GM18505 (cell line): ENCODE results near the gene FAM234A.

Experiments
- ATAC-seq: cut with Tn5 transposase; IDR thresholded peaks from one replicate; pipeline ENCODE4 v1.9.1; 2021; ENCODE audit not compliant: unreplicated experiment
- POLR2A ChIP-seq: IDR thresholded peaks from 4 replicates; pipeline ENCODE4 v1.6.1; 2011; ENCODE audit warnings: borderline replicate concordance; ENCODE audit not compliant: insufficient read depth, insufficient read length; ENCODE audit errors: extremely low read depth

Gene FAM234A

DNA sequence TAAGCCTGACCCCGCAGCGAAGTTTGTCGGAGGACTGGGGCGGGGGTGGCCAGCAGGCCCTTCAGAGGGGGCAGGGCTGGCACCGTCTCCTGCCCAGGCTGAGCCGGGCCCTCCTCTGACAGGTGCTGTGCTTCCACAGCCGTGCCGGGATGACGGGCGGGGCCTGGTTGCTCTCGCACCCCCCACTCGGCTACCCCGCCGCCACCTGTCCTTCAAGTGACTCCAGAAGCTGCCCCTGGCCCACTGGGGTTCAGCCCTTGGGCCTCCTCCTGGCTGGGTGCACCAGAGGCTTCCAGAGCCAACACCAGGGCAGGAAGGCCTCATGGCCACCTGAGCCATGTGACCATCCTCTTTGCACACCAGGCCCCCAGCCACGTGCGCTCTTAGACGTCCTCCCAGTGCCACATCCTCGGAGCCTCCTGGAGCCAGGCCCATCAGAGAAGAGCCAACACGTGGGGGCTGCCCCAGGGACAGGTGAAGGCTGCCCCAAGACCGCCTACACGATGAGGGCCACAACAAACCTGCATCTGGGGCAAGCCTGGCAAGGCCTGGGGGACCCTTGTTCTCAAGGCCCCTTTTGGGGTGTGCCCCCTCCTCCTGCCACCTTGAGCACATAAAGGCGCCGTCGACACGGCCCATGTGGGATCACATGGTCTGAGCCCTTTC is 55.5 kb downstream of the FAM234A start:
- no peak for ATAC-seq
- no peak for TF ChIP-seq POLR2A

DNA sequence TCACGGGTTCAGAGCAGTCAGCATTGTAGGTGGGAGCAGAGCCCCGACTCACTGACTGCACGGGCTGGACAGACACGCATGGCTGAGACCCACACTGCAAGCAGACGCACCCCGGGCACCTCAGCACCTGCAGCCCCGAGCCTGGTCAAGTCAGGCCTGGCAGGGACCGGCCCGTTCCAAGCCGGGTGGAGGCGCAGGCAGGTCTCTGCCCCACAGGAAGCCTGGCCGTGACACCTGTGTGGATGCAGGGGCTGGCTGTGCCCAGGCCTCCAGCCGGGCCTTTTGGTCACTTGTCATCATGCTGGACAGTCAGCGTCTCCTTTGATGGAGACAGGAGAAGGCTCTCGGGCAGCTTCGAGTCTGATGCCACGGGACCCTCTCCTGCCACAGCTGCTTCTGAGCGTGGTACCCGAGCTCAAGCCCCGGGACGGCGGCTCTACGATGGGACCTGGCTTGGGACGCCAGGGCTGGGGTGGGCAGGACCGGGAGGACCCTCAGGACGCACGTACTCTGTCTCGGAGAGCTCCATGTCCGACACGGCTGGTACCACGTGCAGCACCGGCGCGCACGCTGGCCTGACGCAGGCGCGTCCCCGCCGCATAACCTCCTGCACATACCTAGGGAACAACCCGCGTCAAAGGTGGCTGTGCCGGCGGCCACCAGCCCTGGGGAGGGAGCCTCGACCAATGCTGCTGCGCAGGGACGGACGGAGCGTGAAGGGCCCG is 56.2 kb downstream of the FAM234A start:
- no peak for TF ChIP-seq POLR2A
- no peak for ATAC-seq

GRCh38 chr16:291539-291938 is 56.9 kb downstream of the FAM234A start:
- TF ChIP-seq POLR2A, result no peak
- no peak for ATAC-seq

DNA sequence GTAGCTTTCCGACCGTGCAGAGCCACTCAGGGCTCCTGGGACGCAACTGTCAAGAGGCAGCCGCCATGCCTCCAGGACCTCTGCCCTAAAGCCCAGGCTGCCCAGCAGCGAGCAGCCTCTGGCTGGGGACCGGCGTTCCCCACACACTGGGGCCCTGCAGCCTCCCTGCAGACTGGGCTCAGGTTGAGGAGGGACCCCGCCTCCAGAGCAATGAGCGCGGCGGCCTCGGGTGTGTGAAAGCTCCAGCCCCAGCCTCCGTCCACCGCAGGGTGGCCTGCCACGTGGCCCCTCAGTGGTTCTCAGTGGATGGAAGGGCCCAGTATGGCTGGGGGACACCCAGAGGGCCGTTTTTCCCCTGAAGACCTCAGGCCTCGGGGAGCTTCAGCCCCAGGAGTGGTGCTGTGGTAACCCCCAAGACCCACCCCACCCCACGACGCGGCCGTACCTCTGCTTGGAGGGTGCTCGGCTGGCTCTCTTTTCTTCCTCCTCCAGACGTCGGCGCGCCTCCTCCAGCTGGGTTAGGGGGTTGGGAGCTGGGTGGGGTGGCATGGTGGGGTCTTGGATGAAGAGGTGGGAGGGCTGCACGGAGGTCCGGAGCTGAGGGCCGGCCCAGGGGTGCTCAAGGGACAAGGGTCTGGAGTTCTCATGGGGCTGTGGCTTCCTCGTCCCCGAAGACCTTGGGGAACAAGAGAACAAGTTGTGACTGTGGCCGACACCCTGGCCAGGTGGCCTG is 58.6 kb downstream of the FAM234A start:
- ATAC-seq, result no peak
- no peak for TF ChIP-seq POLR2A

DNA sequence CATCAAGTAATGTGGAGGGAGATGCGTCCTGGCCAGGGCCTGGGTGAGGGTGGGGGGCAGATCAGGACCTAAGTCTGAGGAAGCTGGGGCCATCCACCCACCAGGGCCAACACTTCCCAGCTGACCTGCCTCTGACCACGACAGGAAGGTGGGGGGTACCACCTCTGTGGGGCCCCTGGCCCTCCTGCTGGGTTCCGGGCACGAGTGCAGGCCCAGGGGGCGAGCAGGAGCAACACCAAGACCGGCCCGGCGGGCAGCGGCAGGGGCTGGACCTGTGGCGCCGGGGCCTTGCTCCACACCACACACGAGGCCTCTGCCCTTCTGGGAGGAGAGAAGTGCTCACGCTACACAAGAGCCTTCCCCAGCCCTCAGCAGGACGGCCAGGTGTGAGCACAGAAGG is 61.7 kb downstream of the FAM234A start:
- TF ChIP-seq POLR2A, result no peak
- no peak for ATAC-seq

GRCh38 chr16:296806-297510 is 62.3 kb downstream of the FAM234A start:
- TF ChIP-seq POLR2A, result no peak
- no peak for ATAC-seq

DNA sequence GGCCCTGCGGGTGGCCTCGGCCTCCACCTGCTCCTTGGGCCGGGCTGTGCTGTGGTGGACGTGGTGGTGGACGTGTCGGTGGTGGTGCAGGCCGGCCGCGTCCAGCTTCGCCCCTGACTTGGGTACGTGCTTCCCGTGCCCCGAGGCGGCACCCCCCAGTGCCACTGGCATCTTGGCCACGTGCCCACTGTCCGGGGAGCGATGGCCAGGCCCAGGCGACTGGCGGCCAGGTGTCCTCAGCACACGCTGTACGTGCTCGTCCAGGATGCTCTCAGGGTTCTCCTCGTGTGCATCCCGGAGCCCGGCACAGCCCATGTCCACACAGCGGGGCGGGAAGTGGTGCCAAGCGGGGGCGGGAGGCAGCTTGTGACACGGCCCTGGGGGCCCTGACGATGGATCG is 63.2 kb downstream of the FAM234A start:
- TF ChIP-seq POLR2A, result no peak
- ATAC-seq, result no peak

DNA sequence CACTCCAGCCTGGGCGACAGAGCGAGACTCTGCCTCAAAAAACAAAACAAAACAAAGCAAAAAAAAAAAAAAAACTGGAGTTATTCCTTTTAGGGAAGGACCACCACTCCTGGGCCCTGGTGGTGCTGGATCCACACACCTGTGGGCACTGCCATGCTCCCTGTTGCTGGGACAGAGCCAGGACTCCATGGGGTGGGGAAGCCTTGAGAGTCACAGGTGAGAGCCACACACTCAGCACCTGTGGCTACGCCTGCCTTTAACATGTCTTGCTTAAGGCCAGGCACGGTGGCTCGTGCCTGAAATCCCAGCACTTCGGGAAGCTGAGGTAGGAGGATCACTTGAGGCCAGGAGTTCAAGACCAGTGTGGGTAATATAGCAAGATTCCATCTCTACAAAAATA is 66.6 kb downstream of the FAM234A start:
- no peak for TF ChIP-seq POLR2A

GRCh38 chr16:301950-302349 is 67.3 kb downstream of the FAM234A start:
- no peak for ATAC-seq
- TF ChIP-seq POLR2A, result no peak

More for the DNA sequence above, 66.6 kb downstream of the FAM234A start:
- no peak for ATAC-seq

DNA sequence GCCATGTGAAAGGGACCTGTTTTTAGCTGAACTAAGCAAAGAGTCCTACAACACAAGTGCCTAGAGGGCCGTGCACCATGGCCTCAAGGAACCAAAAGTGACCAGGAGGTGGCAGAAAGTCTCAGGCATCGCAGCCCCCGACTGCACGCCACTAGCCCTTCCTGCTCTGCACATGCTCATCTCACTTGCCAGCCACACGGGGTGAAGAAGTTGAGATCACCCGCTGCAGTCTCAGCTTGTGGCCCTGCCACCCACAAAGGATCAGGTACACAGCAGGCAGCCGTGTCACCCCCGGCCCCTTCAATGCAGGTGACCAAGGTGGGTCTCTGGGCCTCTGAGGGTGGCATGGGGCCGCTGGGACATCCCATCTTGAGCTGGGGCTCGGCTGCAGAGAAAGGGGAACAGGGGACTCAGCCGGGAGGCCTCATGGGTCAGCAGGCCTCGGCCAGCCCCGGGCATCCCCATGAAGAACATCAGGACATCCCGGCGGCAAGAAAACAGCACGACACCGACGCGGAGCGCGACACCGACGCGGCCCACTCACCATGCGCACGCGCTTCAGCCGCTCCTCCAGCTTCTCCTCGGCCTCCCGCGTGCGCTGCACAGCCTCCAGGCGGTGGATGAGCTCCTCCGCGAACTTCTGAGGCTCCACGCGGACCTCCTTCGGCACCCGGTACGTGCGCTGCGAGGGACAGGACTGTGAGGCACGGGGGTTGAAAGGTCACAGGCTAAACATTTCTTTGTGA is 69.3 kb downstream of the FAM234A start:
- ATAC-seq, result no peak
- no peak for TF ChIP-seq POLR2A

DNA sequence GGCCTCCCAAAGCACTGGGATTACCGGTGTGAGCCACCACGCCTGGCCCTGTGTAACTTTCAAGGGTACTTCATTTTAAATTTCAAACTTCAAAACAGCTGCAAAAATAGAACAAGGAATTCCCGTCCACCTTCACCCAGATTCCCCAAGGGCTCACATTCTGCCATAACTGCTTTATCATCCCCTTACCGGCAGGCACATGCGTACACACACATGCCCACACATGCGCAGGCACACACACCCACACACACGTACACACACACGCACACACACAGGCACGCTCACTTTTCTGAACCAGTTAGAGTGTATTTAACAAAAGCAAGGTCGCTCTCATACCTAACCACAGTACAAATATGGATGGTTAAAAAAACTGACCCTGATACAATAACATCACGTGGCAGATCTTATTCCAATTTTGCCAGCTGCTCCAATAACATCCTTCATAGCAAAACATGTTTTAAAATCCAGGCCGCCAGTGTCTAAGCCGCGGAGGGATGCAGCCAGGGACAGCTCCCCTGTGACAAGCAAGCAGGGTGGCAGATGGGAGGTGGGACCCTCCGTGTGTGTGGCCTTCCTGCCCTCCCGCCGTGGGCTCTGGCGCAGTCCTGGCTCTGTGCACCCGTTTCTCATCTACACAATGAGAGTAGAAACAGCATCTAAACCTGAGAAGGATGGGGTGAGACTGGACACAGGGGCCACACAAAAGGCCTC is 71.5 kb downstream of the FAM234A start:
- no peak for ATAC-seq
- no peak for TF ChIP-seq POLR2A

DNA sequence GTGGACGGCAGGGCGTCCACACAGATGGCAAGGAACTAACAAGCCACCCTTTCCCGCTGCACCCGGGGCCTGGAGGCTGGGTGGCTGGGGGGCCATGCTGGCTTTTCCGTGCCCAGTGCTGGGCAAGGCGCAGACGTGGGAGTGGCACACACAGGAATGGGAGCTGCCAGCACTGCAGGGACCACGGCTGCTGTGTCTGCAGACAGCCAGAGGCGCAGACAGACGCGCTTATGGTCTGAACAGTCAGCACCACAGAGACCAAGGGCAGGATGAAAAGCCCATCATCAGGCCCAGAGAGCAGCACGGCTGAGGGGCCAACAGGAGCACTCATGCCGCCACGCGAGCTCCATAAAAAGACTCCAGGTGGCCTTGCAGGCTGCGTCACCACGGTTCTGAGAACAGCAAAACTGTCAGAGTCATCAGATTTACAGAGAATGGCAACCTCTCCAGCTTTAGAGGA is 72.3 kb downstream of the FAM234A start:
- ATAC-seq, result no peak
- TF ChIP-seq POLR2A, result no peak
